ENCODE measurements around the gene PITX1. TPM values are rescaled to one million over a fixed set of nuclear protein-coding genes. Genes with fewer than 3 reads are reported as not detected.

Gene PITX1
- total and polyA plus RNA-seq, 11 donors: 0.03 to 0.39 TPM; not detected in 9

- intact Hi-C loops (cut with DNase I): no loop called here
- Histone ChIP-seq H3K9me3 (no peaks in the 10 kb centered on the region), H3K27me3 (peaks cover 0 to 16% (median 0%) of the 10 kb centered on the region in 9 donors), H3K27ac (no peak overlapping the region), H3K36me3 (no peaks in the 10 kb centered on the region), H3K4me1 (no peaks in the 10 kb centered on the region), H3K4me3 (no peak overlapping the region)
- 64 to 75% (median 71%) methylated on average over 8 to 15 of the region's 15 CpGs for WGBS, 4 donors
- no peak for TF ChIP-seq POLR2A (IDR thresholded peaks at IDR 0.05)
- no peak for TF ChIP-seq CTCF (IDR thresholded peaks at IDR 0.05)
- ATAC-seq: no peak
- no peak for DNase-seq
Measured at GRCh38 chr5:135069016-135069770, 35.2 kb upstream of the PITX1 start.

GRCh38 chr5:135067587-135067986 is 33.6 kb upstream of the PITX1 start:
- intact Hi-C loops (cut with DNase I): no loop called here
- no peak for DNase-seq
- no peaks in the 10 kb centered on the region for H3K36me3 ChIP-seq
- H3K4me1 ChIP-seq: peaks cover 0 to 3% (median 0%) of the 10 kb centered on the region in 12 donors
- H3K27ac ChIP-seq: no peak overlapping the region
- TF ChIP-seq CTCF (IDR thresholded peaks at IDR 0.05) (no peak), POLR2A (IDR thresholded peaks at IDR 0.05) (no peak)
- H3K4me3 ChIP-seq: no peak overlapping the region
- no peak for ATAC-seq
- H3K9me3 ChIP-seq: no peaks in the 10 kb centered on the region
- WGBS, 4 donors: 76 to 83% (median 79%) methylated on average over 6 to 9 of the region's 9 CpGs
- H3K27me3 ChIP-seq: peaks cover 0 to 16% (median 0%) of the 10 kb centered on the region in 9 donors

GRCh38 chr5:135066781-135067180 is 32.8 kb upstream of the PITX1 start:
- Histone ChIP-seq H3K27ac (no peak overlapping the region), H3K4me1 (peaks cover 0 to 6% (median 0%) of the 10 kb centered on the region in 12 donors), H3K27me3 (peaks cover 0 to 21% (median 0%) of the 10 kb centered on the region in 9 donors), H3K4me3 (no peak overlapping the region), H3K36me3 (no peaks in the 10 kb centered on the region), H3K9me3 (no peaks in the 10 kb centered on the region)
- intact Hi-C loops (cut with DNase I): no loop called here
- WGBS, 4 donors: 74 to 85% (median 78%) methylated on average over 5 of the region's 5 CpGs
- no peak for DNase-seq
- TF ChIP-seq CTCF (IDR thresholded peaks at IDR 0.05) (no peak), POLR2A (IDR thresholded peaks at IDR 0.05) (no peak)
- ATAC-seq: no peak

- Histone ChIP-seq H3K27me3 (peaks cover 0 to 18% (median 0%) of the 10 kb centered on the region in 9 donors), H3K4me1 (peaks cover 0 to 6% (median 0%) of the 10 kb centered on the region in 12 donors), H3K4me3 (no peak overlapping the region), H3K9me3 (no peaks in the 10 kb centered on the region), H3K27ac (no peak overlapping the region), H3K36me3 (no peaks in the 10 kb centered on the region)
- intact Hi-C loops (cut with DNase I): no loop called here
- ATAC-seq: no peak
- TF ChIP-seq POLR2A (IDR thresholded peaks at IDR 0.05): no peak
- no peak for DNase-seq
- 78 to 86% (median 79%) methylated on average over 9 to 16 of the region's 16 CpGs for WGBS, 4 donors
Measured at GRCh38 chr5:135065306-135066265, 31.6 kb upstream of the PITX1 start.
